Left renal pelvis (tissue), 4 donors: ENCODE results near the gene CBLN3. TPM values are rescaled to one million over a fixed set of nuclear protein-coding genes. Genes with fewer than 3 reads are reported as not detected.
A peak's percentile ranks its signal among the peaks of the same experiment; 100 is the strongest.

Source experiments
- DNase-seq, 4 donors: peaks; one replicate each; pipeline ENCODE4 v3.0.0-alpha.2; 2013; ENCODE audit warnings: low read depth in 4 of 4, low spot score in 3 of 4
- polyA plus RNA-seq, 4 donors: library from polyadenylated mRNA; unstranded; fragments of 120-200 nt; gene quantifications; one replicate each; pipeline ENCODE4 v1.2.1, GENCODE V29; 2013; ENCODE audit not compliant: insufficient read length in 4 of 4

The CBLN3 gene
- polyA plus RNA-seq, 4 donors, result 2.2 to 4.7 (median 2.6) TPM

DNA sequence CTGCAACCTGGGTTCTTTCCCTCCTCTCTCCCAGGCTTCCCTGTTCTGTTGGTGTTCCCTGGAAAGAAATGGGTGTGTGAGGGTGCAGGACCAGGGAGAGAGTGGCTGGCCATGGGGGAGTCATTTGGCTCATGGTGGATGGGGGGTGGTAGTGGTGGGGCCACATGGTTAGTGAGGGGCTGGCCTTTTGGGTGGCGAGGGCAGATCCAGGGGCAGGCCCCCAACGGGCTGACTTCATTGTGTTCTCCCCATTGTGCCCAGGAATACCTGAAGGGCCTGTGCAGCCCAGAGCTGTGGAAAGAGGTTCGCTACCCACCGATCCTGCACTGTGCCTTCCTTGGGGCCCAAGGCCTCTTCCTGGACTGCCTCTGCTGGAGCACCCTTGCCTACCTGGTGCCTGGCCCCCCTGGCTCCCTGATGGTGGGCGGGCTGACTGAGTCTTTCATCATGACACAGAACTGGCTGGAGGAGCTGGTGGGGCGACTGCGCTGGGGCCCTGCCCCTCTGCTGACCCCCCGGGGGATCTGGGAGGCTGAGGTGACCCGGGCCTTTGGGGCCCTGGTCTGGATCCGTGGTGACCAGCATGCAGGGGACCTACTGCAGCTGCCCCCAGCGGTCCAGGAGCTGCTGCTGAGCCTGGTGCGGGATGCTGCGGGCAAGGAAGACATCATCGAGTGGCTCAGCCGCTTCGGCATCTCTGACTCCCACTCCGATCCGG, 21.7 kb downstream of the CBLN3 start:
- no peak for DNase-seq

DNA sequence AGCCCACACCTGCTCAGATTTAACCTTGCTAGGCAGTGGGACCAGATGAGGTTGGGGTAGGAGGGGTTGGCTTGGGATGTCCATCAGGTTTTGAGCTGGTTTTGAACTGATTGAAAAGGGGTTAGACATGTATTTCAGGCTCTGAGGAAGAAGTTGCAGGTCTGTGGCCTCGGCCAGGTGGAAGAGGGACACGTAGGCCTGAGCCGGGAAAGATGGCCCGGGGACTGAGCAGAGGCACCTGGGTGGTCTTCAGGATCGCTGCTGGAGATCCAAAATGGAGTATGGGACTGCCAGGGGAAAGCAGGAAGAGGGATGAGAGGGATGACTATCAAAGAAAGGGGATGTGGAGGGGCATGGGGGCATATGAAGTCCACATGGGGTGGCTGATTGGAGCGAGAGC, 23.1 kb downstream of the CBLN3 start:
- no peak for DNase-seq

DNA sequence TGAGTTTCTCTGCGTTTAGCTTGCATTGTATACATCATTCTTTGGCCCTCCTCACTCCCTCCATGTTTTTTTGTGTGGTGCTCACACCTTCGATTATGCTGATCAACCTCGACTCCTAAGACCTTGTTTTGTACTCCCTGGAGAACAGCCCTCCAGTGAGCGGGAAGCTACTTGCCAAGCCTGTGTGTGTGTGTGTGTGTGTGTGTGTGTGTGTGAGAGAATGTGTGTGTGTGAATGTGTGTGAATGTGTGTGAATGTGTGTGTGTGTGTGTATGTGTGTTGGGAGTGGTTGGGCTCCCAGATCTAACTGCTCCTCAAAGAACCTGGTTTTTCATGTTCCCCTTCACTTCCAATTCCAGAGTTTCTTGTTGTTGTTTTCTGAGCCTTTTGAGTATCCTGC, 24.7 kb downstream of the CBLN3 start:
- DNase-seq, result no peak

DNA sequence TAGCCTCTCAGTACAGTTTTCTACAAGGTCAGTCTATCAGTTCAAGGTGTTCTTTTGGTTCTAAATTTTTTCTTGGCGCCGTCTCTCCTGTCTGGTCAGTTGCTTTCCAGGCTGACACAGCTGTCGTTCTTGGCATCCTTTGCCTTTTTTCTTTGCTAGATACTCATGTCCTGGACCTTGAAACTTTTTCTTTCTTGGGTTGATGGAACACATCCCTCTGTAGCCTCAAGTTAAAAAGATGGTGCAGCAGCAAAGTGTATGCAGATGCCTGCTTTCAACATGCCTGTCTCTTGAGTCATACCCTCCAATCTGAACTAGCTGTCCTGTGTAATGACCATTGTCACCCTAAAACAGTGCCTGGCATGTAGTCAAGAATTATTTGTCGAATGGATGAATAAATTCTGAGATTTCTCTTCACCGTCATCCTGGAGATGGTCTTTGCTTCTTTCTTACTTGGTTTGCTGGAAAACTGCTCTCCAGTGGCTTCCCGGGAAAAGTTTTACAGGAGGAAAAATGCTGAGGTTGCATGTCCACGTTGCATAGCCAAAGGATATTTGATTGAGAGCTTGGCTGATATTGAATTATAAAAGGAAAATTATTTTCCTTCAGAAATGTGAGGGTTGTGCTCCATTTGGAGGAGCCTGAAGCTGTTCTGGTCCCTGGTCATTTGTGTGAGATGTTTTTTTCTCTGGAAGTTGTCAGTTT, 26.0 kb downstream of the CBLN3 start:
- DNase-seq, result no peak

DNA sequence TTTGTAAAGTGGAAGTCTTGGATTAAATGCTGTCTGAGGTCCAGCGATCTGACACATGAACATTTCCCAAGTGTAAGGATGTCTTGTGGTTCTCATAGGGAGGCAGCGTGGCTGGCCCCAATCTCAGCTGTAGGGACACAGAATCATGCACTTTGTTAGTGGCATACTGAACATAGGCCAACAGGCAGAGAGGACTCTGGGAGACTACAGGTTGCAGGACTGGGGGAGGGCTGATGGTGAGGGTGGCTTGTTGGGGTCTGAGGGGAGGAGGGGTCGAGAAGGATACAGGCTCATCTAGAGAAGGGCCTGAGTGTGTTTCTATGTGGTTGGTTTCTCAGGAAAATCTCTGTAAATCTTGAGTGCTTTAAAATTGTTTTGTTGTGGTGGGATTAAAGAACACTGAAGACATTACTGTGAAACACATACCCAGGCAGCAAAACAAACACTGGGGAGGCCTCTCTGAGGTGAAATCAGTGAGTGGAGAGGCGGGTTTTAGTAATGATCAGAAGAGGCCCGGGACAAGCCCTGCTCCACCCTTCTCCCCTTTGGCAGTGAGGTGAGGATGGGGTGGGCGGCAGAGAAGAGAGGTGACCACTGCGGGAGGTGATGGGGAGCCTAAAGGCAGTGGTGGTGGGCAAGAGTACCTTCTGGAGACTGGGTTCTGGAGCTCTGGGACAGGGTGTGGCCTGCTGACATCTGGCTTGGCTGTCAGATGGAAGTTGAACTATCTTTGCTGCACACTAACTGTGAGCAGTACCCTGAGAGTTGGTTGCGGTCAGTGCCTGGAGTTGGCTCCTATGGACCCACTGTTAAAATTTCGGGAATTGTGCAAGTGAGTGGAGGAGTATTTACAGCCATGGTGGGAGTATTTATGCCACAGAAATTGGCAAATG, 27.4 kb downstream of the CBLN3 start:
- no peak for DNase-seq

DNA sequence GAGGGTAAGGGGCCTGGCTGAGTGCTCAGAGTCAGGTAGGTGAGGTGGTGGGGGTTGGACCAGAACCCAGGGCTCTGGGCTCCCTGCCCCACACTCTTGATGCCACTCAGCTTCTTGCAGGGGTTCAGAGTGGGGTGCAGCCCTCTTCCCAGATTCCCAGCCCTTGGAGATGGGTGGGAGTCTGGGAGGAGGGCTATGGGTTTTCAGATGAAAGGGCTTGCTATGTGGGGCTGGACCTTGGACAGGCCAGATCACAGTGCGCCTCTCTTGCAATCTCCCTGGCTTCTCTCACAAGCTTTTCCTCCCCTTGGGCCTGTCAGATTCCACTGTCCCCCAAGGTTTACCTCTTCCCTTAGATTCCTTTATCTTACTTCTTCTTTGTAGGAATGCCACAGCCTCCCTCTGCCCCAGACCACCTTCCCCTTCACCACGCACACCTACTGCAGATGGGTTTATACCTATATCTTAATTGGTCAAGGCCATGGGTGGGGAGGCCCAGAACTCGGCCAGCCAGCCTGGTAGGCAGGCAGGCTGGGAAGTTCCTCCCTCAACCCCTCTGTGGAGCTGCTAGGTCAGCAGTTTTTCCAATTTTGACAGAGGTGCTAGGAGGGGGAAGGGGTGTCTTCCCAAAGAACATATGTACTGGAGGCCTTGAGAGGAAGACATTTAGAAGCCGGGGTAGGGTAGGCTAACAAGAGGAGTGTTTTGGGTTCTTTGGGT, 29.3 kb downstream of the CBLN3 start:
- no peak for DNase-seq

DNA sequence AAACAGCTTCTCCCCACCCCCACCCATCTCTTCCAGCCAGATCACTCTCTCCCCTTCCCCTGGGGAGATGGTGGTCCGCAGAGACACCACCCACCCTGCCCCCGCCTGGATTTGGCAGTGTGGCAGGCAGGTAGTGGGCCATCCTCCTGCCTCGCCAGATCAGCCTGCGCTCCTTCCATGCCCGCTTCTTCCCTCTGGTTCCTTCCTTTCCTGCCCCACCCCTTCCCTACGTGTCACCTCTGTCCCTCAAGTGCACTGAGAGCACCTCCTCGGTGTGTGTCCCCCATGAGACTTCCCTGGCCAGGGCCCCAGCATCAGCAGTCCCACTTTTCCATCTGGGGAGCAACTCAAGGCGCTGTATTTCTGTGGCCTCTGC, 30.0 kb downstream of the CBLN3 start:
- no peak for DNase-seq

DNA sequence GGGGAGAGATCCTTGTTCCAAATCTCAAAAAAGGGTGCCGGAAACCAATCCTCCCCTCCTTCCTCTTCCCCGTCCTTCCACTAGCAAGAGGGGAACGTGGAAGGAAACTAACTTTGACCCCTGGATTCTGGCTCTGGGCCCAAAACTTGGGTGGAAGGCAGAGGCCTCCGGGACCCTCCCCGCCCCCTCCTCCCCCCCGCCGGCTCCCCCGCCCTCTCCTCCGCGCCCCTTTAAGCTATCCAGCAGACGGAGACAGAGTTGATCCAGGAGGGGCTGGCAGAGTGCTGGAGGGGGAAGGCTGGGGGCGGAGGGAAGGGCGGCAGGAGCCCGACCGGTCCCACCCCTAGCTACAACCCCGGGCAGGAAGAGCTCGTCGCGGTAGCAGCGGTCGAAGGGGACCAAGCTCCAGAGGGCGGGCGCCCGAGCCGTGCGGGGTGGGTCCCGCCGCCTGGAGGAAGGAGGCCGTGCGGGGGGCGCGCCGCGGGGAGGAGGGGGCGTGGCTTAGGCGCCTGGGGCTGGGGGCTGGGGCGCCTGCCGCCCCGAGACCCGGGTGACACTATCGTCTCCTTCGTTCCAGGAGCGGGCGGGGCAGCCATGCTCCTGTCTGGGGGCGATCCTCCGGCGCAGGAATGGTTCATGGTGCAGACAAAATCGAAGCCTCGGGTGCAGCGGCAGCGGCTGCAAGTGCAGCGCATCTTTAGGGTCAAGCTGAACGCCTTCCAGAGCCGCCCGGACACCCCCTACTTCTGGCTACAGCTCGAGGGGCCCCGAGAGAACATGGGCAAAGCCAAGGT, 30.6 kb downstream of the CBLN3 start, which contains the start of gene NYNRIN:
NYNRIN (plus strand) TSS at position 351 of the 794 bp plus-strand sequence; CDS start at position 595, 244 bp downstream.
- peak in 3 of 4 donors; percentile 56 to 64 (median 62) for DNase-seq

DNA sequence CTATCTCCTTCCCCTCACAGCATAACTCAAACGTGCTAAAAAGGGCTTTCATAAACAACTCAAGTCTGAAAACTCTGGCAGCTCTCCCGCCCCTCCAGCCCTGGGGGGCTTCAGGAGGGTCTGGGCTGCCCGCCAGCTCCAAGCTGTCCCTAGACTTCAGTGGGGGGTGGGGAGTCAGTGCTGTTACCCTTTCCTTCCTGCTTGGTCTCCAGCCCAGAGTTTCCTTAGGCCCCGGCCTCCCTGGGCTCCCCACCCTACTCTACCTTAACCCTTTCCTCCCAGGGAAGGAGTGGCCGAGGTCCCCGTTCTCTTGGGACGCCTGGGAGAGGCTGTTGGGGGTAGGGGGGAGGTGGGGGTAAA, 31.2 kb downstream of the CBLN3 start:
- DNase-seq, result peak in 3 of 4 donors; percentile 67 to 80 (median 70)

DNA sequence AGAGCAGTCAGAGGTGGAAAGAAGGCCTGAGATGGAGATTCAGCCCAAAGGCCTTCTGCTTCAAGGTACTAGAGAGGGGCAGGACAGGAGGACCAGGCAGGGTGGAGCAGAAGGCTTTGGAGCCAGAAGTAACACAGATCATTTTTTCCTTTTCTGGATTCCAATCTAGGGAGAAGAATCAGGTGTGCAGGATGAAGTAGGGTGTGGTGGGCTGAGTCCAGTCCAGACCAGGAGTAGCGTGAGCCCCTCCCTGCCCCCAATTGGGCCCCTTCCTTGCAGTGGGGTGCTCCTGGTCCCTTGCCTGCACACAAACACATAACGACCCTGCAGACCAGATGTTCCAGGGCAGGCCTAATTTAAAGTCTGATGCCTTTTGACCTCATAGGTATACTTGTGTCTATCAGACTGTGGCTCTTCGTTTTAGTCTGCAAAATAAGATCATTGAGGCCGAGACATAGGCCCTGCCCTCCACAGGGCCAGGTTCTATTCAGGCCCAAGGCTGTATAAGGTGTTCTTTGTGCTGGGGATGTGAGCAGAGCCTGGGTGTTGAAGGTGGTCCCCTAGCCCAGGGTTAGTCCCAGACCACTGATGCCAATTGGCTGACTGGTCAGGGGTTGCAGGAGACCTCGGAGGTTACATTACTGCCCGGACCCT, 31.7 kb downstream of the CBLN3 start:
- DNase-seq, result no peak

DNA sequence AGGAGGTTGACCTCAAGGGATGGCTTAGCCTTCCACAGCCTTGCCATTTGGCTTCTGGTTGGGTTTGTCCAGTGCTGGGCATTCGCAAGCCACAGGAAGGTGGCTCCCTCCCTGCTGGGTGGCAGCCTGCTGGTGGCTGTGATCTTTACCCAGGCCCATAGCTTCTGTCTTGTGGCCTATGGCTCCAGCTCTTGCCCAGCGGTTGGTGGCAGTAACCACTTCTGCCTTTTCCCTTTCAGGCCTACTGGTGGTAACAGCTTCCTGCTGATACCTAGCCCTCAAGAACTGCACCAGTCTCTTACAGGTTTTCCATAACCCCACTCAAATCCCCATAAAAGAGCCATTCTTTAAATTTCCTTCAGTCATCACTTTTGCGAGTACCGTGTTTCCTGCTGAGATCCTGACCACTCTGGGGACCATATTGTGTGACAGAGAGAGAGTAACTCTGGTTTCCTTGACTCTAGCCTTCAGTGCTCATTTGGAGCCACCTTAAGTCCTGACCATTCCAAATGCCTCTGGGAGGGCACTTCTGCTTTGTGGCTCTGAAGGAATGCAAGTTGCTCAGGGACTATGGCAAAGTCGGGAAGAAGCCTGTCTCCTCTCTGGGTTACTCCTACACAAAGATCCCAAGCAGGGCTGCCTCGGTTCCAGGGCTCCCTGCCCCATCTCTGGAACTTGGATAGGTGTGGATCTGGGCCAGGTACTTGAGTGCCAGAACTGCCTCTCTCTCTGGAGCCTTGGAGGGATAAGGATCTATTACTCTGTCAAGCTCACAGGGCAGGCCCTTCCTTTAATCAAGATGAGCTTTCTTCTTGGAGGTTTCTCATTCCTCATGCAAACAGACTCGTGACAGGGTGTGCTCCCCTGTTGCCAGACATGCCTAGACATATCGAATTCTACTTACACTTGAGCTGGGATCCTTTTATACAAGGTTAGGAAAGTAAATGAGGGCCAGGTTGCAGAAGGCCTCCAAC, 33.6 kb downstream of the CBLN3 start:
- DNase-seq, result no peak

DNA sequence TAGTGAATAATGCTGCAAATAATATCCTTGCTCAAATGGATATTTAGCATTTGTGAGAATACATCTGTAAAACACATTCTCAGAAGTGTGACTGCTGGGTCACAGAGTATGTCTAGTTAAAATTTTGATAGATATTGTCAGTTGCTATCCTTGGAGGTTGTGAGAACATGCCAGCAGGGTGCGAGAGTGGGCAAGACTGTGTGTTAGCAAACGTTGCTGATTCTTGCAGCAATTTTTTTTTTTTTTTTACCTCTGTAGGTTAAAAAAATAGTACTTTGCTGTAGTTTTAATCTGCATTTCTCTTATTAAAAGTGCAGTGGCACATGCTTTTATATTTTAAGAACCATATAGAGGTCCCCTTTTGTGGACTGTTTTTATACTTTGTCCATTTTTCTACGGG, 35.2 kb downstream of the CBLN3 start:
- DNase-seq, result no peak

DNA sequence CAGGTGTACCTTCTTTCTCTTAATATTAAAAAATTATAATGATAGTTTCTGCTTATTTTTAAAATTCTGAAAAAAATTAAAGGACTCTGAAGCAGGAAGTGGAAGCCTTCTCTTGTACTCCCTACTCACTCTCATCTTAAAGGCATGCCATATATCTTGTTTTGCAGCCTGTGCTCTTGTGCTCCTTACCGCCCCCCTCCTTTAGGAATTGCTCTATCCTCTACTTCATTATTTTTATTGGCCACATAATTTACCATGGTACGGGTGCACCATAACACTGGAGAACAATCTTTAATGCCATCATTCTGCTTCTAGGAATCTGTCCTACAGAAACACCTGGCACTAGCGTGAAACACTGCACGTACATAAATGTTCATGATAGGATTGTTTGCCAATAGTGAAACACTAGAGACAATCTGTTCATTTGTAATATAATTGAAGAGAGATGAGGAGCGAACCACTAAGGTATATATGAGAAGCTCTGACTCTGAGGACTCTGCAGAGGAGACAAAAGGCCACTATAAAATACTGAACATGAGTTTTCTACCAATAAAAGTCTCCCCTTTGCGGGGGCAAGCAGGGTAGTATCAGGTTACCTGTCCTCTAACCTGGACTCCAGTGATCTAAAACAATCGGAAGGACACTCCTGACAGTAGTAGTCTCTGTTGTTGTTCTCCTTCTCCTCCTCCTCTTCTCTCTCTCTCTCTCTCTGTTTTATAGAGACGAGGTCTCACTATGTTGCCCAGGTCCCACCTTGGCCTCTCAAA, 37.0 kb downstream of the CBLN3 start:
- no peak for DNase-seq

DNA sequence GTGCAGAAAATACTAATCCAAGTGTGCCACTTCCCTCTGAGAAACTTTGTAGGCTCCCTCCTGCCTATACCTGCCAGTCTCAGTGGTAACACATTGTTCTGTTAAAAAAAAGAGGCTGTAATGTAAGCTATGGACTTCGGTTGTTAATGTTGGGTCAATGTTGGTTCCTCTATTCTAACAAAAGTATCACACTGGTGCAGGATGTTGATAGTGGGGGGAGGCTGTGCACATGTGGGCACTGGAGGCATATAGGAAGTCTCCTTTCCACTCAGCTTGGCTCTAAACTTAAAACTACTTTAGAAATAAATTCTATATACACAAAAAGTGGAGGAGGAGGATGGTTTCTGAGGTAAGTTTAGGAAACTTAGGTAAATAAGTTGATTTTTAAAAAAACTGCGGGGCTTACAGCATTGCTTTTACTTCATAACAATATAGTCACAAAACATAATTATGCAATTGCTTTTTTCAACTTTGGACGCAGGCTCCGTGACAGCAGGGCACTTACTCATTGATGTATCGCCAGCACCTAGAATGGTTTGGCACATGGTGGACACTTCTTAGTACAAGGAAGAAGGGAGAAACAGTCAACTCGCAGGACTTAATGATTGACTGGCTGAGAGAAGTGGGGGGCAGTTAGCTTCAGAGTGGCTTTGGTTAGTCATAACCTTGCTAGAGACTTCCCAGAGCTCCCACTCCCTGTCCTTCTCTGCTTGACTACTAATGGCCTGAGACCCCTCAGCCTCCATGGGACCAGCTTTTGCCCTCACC, 38.6 kb downstream of the CBLN3 start:
- DNase-seq, result no peak

DNA sequence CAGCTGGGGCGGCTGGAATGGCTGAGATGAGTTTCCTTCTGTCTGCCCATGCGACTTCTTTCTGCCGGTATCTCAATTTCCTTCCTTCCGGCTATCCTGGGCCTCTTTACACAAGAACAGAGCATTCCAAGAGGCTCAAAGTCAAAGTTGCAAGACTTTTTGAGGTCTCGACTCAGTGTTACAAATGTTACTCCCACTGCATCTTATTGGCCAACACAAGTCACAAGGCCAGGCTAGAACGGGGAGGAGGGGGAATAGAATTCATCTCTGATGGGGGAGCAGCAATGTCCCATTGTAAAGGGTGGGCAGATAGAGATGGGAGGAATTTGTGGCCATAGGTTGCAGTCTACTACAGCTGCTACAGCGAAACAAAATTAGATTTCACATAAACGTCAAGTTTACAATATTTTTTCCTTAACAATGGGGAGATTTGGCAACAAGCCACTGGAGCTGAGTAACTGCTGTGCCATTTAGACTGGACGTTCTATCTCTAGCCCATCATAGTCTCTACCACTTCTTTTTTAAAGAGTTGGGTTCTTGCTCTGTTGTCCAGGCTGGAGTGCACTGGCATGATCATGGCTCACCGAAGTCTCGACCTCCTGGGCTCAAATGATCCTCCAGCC, 40.1 kb downstream of the CBLN3 start:
- DNase-seq, result no peak

DNA sequence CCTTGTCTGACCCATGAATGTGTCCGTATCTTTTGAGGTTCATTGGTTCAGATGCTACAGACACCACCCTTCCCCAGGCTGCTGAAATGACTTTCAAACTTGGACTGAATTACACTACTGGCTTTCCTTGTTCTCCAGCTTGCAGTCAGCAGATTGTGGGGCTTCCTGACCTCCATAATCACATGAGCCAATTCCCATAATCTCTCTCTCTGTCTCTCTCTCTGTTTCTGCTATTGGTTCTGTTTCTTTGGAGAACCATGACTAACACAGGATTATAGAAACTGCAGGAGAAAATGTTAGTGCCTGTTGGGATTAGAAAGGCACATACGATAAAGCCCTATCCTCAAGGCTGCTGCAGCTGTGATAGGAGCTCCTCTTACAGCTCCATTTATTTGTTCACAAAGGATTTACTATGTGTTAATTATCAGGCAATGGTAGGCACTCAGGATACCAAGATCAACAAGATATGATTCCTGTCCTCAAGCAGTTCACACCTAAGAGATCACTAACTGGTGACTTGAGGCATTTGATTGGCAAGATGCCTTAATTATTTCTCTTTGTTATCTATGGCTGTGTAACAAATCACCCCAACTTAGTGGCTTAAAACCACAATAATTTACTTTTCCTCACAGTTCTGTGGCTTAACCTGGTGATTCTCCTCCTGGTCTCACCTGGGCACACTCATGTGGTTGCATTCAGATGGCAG, 40.8 kb downstream of the CBLN3 start:
- no peak for DNase-seq
